Measurements from ENCODE around the gene ZNF610. TPM values are rescaled to one million over a fixed set of nuclear protein-coding genes. Genes with fewer than 3 reads are reported as not detected.

Gene ZNF610
- total RNA-seq, 1 experiment from 2014 or later: 0.29 TPM

GRCh38 chr19:52366414-52366824 lies 30.4 kb downstream of the ZNF610 start:
- intact Hi-C loops (cut with micrococcal nuclease): no loop called here
- Histone ChIP-seq H3F3A (ENCODE audit: low read length, unreplicated experiment) (no peaks in the 10 kb centered on the region), H3K9me2 (replicated peaks; ENCODE audit: low read length) (no peaks in the 10 kb centered on the region), H3K9ac (ENCODE audit: low read length) (no peak overlapping the region), H3K79me2 (ENCODE audit: low read length) (no peaks in the 10 kb centered on the region), H3K4me3 (ENCODE audit: low read length) (no peak overlapping the region), H4K20me1 (ENCODE audit: low read length) (no peaks in the 10 kb centered on the region), H3K9me3 (ENCODE audit: low read length) (peaks cover 69% of the 10 kb centered on the region), H3K4me2 (ENCODE audit: low read length) (no peak overlapping the region), H3K27ac (ENCODE audit: low read length) (no peak overlapping the region), H3K36me3 (ENCODE audit: low read depth, low read length) (peaks cover 32% of the 10 kb centered on the region; the same call in 1 of the 2 replicates), H3K27me3 (ENCODE audit: low read length) (no peaks in the 10 kb centered on the region), H3K4me1 (ENCODE audit: insufficient read depth, low read length) (no peaks in the 10 kb centered on the region), H2AFZ (ENCODE audit: low read length) (no peak overlapping the region)
- no TSS peak for BruUV-seq (replicated peaks)
- TF ChIP-seq EZH2phosphoT487 (IDR thresholded peaks at IDR 0.05; ENCODE audit: borderline replicate concordance, low read length) (no peak), EZH2 (IDR thresholded peaks at IDR 0.05; ENCODE audit: low read length, unreplicated experiment) (no peak)
- TF ChIP-seq, protein P1, sequence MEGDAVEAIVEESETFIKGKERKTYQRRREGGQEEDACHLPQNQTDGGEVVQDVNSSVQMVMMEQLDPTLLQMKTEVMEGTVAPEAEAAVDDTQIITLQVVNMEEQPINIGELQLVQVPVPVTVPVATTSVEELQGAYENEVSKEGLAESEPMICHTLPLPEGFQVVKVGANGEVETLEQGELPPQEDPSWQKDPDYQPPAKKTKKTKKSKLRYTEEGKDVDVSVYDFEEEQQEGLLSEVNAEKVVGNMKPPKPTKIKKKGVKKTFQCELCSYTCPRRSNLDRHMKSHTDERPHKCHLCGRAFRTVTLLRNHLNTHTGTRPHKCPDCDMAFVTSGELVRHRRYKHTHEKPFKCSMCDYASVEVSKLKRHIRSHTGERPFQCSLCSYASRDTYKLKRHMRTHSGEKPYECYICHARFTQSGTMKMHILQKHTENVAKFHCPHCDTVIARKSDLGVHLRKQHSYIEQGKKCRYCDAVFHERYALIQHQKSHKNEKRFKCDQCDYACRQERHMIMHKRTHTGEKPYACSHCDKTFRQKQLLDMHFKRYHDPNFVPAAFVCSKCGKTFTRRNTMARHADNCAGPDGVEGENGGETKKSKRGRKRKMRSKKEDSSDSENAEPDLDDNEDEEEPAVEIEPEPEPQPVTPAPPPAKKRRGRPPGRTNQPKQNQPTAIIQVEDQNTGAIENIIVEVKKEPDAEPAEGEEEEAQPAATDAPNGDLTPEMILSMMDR (conservative IDR thresholded peaks at IDR 0.05; ENCODE audit: low read depth, low read length): no peak
- ChIA-PET POLR2A (ENCODE audit: unreplicated experiment) (no interaction called here), CTCF (no interaction called here)
- no peak for ATAC-seq
- no peak for DNase-seq

GRCh38 chr19:52369559-52370340 lies 33.7 kb downstream of the ZNF610 start, which contains the start of gene ZNF880:
TSS of gene ZNF880 (plus strand) at chr19:52369923. CDS start at chr19:52369966, 43 bp downstream.
- Histone ChIP-seq H3K36me3 (ENCODE audit: low read depth, low read length) (peaks cover 34% of the 10 kb centered on the region; the same call in 1 of the 2 replicates), H3K9ac (ENCODE audit: low read length) (peak within 1 kb of the TSS; percentile 38), H3K4me1 (ENCODE audit: insufficient read depth, low read length) (no peaks in the 10 kb centered on the region), H3K9me3 (ENCODE audit: low read length) (peaks cover 57% of the 10 kb centered on the region), H3K9me2 (replicated peaks; ENCODE audit: low read length) (no peaks in the 10 kb centered on the region), H3K4me2 (ENCODE audit: low read length) (peak within 1 kb of the TSS; percentile 43; the same call in 1 of the 2 replicates), H4K20me1 (ENCODE audit: low read length) (no peaks in the 10 kb centered on the region), H2AFZ (ENCODE audit: low read length) (peak within 1 kb of the TSS; percentile 75), H3K27ac (ENCODE audit: low read length) (peak within 1 kb of the TSS; percentile 22; the same call in 1 of the 2 replicates), H3K27me3 (ENCODE audit: low read length) (no peaks in the 10 kb centered on the region), H3F3A (ENCODE audit: low read length, unreplicated experiment) (no peaks in the 10 kb centered on the region), H3K79me2 (ENCODE audit: low read length) (no peaks in the 10 kb centered on the region), H3K4me3 (ENCODE audit: low read length) (peak within 1 kb of the TSS; percentile 56)
- intact Hi-C loops (cut with micrococcal nuclease): no loop called here
- ChIA-PET POLR2A (ENCODE audit: unreplicated experiment) (no interaction called here), CTCF (no interaction called here)
- DNase-seq (peak; percentile 52), ATAC-seq (peak; percentile 90)
- BruUV-seq (replicated peaks): TSS peak; percentile 84
- TF ChIP-seq, protein P1 (conservative IDR thresholded peaks at IDR 0.05; ENCODE audit: low read depth, low read length): no peak
- TF ChIP-seq EZH2phosphoT487 (IDR thresholded peaks at IDR 0.05; ENCODE audit: borderline replicate concordance, low read length) (no peak), EZH2 (IDR thresholded peaks at IDR 0.05; ENCODE audit: low read length, unreplicated experiment) (no peak)

DNA sequence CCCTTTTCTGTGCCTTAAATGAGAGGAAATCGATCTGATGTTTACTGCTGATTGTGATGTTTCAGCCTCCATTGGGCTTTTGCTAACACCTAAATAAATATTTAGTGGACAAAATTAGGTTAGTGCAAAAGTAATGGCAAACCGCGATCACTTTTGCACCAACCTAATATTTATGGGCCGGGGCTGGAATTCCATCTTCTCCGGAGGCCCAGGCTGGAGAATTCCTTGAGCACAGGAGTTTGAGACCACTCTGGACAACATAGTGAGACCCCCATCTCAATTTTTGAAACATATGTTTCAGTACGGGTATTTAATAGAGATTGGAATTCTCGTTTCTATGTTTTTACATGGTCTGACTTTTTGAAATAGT lies 34.3 kb downstream of the ZNF610 start:
- Histone ChIP-seq H3K79me2 (ENCODE audit: low read length) (no peaks in the 10 kb centered on the region), H3K27me3 (ENCODE audit: low read length) (no peaks in the 10 kb centered on the region), H3K9ac (ENCODE audit: low read length) (peak overlapping the region; percentile 38), H3K9me3 (ENCODE audit: low read length) (peaks cover 52% of the 10 kb centered on the region), H3K4me1 (ENCODE audit: insufficient read depth, low read length) (no peaks in the 10 kb centered on the region), H3K27ac (ENCODE audit: low read length) (no peak overlapping the region), H2AFZ (ENCODE audit: low read length) (peak overlapping the region; percentile 75), H3K4me2 (ENCODE audit: low read length) (peak overlapping the region; percentile 43; the same call in 1 of the 2 replicates), H3K36me3 (ENCODE audit: low read depth, low read length) (peaks cover 31% of the 10 kb centered on the region; the same call in 1 of the 2 replicates), H3F3A (ENCODE audit: low read length, unreplicated experiment) (no peaks in the 10 kb centered on the region), H3K4me3 (ENCODE audit: low read length) (peak overlapping the region; percentile 56), H3K9me2 (replicated peaks; ENCODE audit: low read length) (no peaks in the 10 kb centered on the region), H4K20me1 (ENCODE audit: low read length) (no peaks in the 10 kb centered on the region)
- POLR2A ChIA-PET (ENCODE audit: unreplicated experiment): no interaction called here
- DNase-seq: no peak
- intact Hi-C loops (cut with micrococcal nuclease): no loop called here
- TF ChIP-seq EZH2 (IDR thresholded peaks at IDR 0.05; ENCODE audit: low read length, unreplicated experiment) (no peak), EZH2phosphoT487 (IDR thresholded peaks at IDR 0.05; ENCODE audit: borderline replicate concordance, low read length) (no peak)
- TF ChIP-seq, protein P1 (conservative IDR thresholded peaks at IDR 0.05; ENCODE audit: low read depth, low read length): no peak
- CTCF ChIA-PET: no interaction called here
- ATAC-seq: no peak
- BruUV-seq (replicated peaks): no TSS peak
